Measurements from ENCODE around the gene GALNT14. TPM values are rescaled to one million over a fixed set of nuclear protein-coding genes. Genes with fewer than 3 reads are reported as not detected.

Gene GALNT14
- total and polyA plus RNA-seq, 10 of the 15 experiments (the other 5 are each of a cell fraction or from before 2014, with no cell fraction given), result 3.7 to 17.8 (median 6.0) TPM

- ChIA-PET SMC1A (ENCODE audit: uncharacterized antibody, unreplicated experiment) (interaction anchor here (1.2 to 1.7 kb wide), 2 partner anchors 10 to 16 kb away, joined by 3 to 5 read pairs; no protein-coding TSS in a partner anchor), POLR2A (no interaction called here), CTCF (no interaction called here), RAD21 (ENCODE audit: unreplicated experiment) (no interaction called here)
- no peak overlapping the region for H2AFZ ChIP-seq (ENCODE audit: control insufficient read depth, low read depth, low read length)
- intact Hi-C loops (cut with micrococcal nuclease; ENCODE audit: unreplicated experiment) (no loop called here), in situ Hi-C loops (cut with MboI) (no loop called here)
- H3K27me3 ChIP-seq (replicated peaks in 1 of 2; ENCODE audit: control insufficient read depth in 2 of 2, insufficient read depth in 2 of 2, low read length in 1 of 2), result no peaks in the 10 kb centered on the region
- no peaks in the 10 kb centered on the region for H3K9me3 ChIP-seq (replicated peaks; ENCODE audit: control insufficient read depth, insufficient read depth, low read length)
- no peak overlapping the region for H3K9ac ChIP-seq (ENCODE audit: control insufficient read depth, insufficient read depth, low read length)
- no peak overlapping the region for H3K27ac ChIP-seq (ENCODE audit: control insufficient read depth, insufficient read depth)
- no peaks in the 10 kb centered on the region for H4K20me1 ChIP-seq (ENCODE audit: control insufficient read depth, insufficient read depth)
- H3K4me1 ChIP-seq (ENCODE audit: control insufficient read depth, insufficient read depth, low read length), result no peaks in the 10 kb centered on the region
- WGBS (ENCODE audit: insufficient coverage, insufficient replicate concordance, low lambda C conversion rate, missing lambda C conversion rate), result 42% methylated on average over 4 of the region's 4 CpGs
- no TSS peak for BruUV-seq (replicated peaks)
- peaks cover 0 to 2% of the 10 kb centered on the region in 2 experiments; a peak in 2 of 4 replicates for H3K36me3 ChIP-seq (ENCODE audit: control insufficient read depth in 2 of 2, insufficient read depth in 2 of 2, low read length in 1 of 2)
- no peak for ATAC-seq
- TF ChIP-seq GABPA (IDR thresholded peaks at IDR 0.05; ENCODE audit: low read depth) (no peak), RAD21 (IDR thresholded peaks at IDR 0.05; ENCODE audit: insufficient read depth, low read depth, low read length) (no peak), WRNIP1 (IDR thresholded peaks at IDR 0.05; ENCODE audit: borderline replicate concordance, low read depth, low read length) (no peak), ASH2L (IDR thresholded peaks at IDR 0.05; ENCODE audit: borderline replicate concordance, low read depth) (no peak), JUND (IDR thresholded peaks at IDR 0.05; ENCODE audit: low read depth, low read length) (no peak)
- no peak for DNase-seq (ENCODE audit: low read depth, low spot score)
- no peak for FAIRE-seq
- no peak overlapping the region for H3K4me3 ChIP-seq
- no peaks in the 10 kb centered on the region for H3K79me2 ChIP-seq (ENCODE audit: control insufficient read depth, insufficient read depth, low read length)
- no peak overlapping the region for H3K4me2 ChIP-seq (ENCODE audit: control insufficient read depth, insufficient read depth)
These were observed 13.3 kb downstream of the GALNT14 start for GRCh38 chr2:31124904-31125303.

- Histone ChIP-seq H3K79me2 (ENCODE audit: control insufficient read depth, insufficient read depth, low read length) (no peaks in the 10 kb centered on the region), H3K9ac (ENCODE audit: control insufficient read depth, insufficient read depth, low read length) (no peak overlapping the region), H3K9me3 (replicated peaks; ENCODE audit: control insufficient read depth, insufficient read depth, low read length) (no peaks in the 10 kb centered on the region), H4K20me1 (ENCODE audit: control insufficient read depth, insufficient read depth) (no peaks in the 10 kb centered on the region), H3K27me3 (replicated peaks in 1 of 2; ENCODE audit: control insufficient read depth in 2 of 2, insufficient read depth in 2 of 2, low read length in 1 of 2) (no peaks in the 10 kb centered on the region), H3K4me1 (ENCODE audit: control insufficient read depth, insufficient read depth, low read length) (no peaks in the 10 kb centered on the region), H3K27ac (ENCODE audit: control insufficient read depth, insufficient read depth) (no peak overlapping the region), H3K4me2 (ENCODE audit: control insufficient read depth, insufficient read depth) (no peak overlapping the region), H3K4me3 (no peak overlapping the region), H3K36me3 (ENCODE audit: control insufficient read depth in 2 of 2, insufficient read depth in 2 of 2, low read length in 1 of 2) (peaks cover 0 to 2% of the 10 kb centered on the region in 2 experiments; a peak in 2 of 4 replicates), H2AFZ (ENCODE audit: control insufficient read depth, low read depth, low read length) (no peak overlapping the region)
- ATAC-seq, result no peak
- in situ Hi-C loops (cut with MboI), result no loop called here
- no peak for FAIRE-seq
- intact Hi-C loops (cut with micrococcal nuclease; ENCODE audit: unreplicated experiment), result no loop called here
- WGBS (ENCODE audit: insufficient coverage, insufficient replicate concordance, low lambda C conversion rate, missing lambda C conversion rate), result 17% methylated on average over 9 of the region's 9 CpGs
- ChIA-PET SMC1A (ENCODE audit: uncharacterized antibody, unreplicated experiment) (no interaction called here), POLR2A (no interaction called here), RAD21 (ENCODE audit: unreplicated experiment) (no interaction called here), CTCF (no interaction called here)
- BruUV-seq (replicated peaks), result no TSS peak
- no peak for DNase-seq (ENCODE audit: low read depth, low spot score)
- no peak for TF ChIP-seq SMAD1 (IDR thresholded peaks at IDR 0.05; ENCODE audit: low read depth, partially characterized antibody)
- no peak for TF ChIP-seq MYB (IDR thresholded peaks at IDR 0.05; ENCODE audit: borderline replicate concordance, low read depth, low read length)
- TF ChIP-seq ATF2 (IDR thresholded peaks at IDR 0.05; ENCODE audit: low read length), result no peak
- TF ChIP-seq RELA (IDR thresholded peaks at IDR 0.05; ENCODE audit: borderline replicate concordance, partially characterized antibody), result no peak
- no peak for TF ChIP-seq HCFC1 (IDR thresholded peaks at IDR 0.05; ENCODE audit: low read length)
- no peak for TF ChIP-seq TCF3 (IDR thresholded peaks at IDR 0.05; ENCODE audit: borderline replicate concordance, insufficient read depth, low read depth, low read length)
- no peak for TF ChIP-seq NR2F1 (conservative IDR thresholded peaks at IDR 0.05)
- no peak for TF ChIP-seq JUNB (IDR thresholded peaks at IDR 0.05)
- no peak for TF ChIP-seq LARP7 (IDR thresholded peaks at IDR 0.05)
- TF ChIP-seq BACH1 (IDR thresholded peaks at IDR 0.05; ENCODE audit: borderline replicate concordance), result no peak
- TF ChIP-seq RFX5 (IDR thresholded peaks at IDR 0.05; ENCODE audit: low read depth, low read length), result no peak
- TF ChIP-seq E4F1 (IDR thresholded peaks at IDR 0.05; ENCODE audit: borderline replicate concordance, partially characterized antibody), result no peak
These were observed 16.1 kb downstream of the GALNT14 start for GRCh38 chr2:31122133-31122532.
